Stimulated activated CD8-positive, alpha-beta memory T cell treated with anti-CD3 and anti-CD28 coated beads, Interleukin-15, amount 100 ng/mL, for 48 hours (primary cell): ENCODE results near the gene KLC1.
"Not testable (repeated sequence)": the region's sequence is repeated elsewhere in the genome, so short reads cannot be mapped to it uniquely, and the experiment has no call there.

Experiments used
- DNase-seq, 2 donors: peaks; one replicate each; pipeline ENCODE4 v3.0.0-alpha.2; 2020; ENCODE audit warnings: low read depth in 2 of 2

The KLC1 gene

DNA sequence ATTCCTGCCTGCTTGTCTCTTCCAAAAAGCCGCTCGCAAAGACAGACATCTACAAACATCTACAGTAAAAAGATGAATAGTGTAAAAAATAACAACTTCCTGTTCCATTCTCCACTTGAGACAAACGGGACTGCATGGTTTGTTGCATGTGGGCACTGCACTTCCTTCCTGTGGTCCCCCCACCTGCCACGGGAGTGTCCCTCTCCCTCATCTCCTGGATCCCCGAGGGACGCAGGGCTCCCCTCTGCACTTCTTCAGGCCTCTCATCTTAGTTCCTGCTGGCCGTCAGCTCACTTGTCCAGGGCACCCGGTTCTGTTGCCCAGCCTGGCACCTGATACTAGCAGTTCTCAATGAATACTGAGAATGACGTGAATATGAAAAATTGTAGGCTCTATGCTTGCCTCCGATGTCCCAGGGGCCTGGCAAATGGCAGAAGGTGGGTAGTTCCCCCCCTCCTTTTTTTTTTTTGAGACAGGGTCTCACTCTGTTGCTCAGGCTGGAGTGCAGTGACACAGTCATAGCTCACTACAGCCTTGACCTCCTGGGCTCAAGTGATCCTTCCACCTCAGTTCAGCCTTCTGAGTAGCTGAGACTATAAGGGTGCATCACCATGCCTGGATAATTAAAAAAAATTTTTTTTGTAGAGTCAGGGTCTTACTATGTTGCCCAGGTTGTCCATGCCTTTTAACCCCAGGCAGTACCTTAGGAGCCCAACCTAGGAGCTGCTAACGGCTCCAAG, 3.5 kb upstream of the KLC1 start:
- no peak for DNase-seq

DNA sequence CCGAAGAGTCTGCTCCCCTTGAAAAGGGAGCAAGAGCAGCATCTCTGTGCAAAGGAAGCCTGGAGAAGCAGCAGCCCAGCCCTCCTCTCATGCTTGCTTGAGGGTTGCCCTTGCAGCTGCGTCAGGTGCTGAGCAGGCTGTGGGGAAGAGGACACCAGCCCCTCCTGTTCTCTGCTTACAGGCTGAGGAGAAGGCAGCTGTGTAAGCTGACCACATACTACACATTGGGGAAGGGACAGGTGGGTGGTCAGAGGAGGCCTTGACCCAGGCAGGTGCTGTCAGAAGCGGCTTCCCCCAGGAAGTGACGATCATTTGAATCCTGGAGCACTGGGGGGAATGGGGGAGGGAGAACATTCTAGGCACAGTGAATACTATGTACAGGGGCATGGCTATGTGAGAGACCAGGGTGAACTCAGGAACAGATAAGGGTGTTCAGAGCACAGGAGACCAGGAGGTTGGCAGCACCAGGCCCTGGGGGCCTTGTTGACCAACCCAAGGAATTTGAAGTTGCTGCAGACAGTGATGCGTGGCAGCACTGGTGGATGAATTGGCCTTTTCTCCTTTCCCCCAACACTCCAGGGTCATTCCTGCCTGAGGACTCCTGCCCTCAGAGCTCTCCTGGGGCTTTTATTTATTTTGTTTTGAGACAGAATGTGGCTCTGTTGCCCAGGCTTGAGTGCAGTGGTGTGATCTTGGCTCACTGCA, 2.7 kb upstream of the KLC1 start:
- DNase-seq, result no peak

DNA sequence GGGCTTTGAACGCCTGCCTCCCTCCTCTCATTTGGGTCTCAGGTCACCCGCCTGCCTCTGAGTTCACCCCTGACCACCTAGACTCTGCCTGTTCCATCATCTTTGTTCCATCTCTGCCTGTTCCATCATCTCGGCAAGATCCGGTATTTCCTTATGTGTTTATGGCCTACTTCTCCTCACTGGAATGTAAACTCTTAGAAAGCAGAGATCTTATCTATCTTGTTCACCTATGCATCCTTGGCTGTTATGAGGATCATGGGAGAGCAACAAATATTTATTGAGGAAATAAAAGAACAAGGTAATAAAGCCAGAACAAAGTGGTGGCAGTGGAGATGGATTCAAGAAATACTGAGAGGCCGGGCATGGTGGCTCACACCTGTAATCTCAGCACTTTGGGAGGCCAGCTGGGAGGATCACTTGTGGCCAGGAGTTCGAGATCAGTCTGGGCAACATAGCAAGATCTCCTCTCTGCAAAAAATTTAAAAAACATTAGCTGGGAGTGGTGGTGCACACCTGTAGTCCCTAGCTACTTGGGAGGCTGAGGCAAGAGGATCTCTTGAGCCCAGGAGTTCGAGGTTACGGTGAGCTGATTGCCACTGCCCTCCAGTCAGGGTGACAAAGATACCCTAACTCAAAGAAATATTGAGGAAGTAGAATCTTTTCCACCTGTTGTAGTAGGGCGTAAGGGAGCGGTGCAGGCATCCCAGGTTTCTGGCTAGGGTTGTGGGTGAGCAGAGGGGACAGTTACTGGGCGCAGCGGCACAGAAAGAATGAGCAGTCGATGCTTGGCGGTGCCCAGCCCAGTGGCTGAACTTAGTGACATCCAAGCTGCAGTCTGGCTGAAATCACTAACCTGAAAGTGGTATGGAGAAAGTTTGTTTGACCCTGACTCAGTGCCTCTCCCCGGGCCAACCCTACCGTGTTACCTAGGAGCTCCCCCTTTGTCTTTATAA, 1.7 kb upstream of the KLC1 start:
- no peak for DNase-seq

DNA sequence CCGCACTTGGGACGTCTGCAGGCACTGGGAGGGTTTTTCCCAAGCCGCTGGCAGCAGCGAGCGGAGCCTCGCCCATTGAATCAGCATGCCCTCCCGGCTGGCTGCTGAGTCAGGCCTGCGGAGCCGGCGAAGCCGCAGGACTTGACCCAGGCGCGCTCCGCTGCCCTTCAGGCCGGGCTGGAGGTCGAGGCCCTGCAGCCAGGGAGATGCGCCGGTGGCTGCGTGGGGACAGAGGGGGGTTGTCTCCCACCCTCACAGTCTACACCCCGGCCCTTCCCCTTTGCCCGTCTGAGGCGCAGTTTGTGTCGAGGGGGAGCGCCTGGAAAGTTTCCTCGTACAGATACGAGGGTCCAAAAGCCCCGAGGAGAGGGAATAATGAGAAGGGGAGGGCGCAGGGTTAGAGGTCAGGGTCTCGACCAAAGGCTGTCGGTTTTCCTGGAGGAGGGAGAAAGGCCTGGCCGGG, 759 bp upstream of the KLC1 start:
- no peak for DNase-seq

DNA sequence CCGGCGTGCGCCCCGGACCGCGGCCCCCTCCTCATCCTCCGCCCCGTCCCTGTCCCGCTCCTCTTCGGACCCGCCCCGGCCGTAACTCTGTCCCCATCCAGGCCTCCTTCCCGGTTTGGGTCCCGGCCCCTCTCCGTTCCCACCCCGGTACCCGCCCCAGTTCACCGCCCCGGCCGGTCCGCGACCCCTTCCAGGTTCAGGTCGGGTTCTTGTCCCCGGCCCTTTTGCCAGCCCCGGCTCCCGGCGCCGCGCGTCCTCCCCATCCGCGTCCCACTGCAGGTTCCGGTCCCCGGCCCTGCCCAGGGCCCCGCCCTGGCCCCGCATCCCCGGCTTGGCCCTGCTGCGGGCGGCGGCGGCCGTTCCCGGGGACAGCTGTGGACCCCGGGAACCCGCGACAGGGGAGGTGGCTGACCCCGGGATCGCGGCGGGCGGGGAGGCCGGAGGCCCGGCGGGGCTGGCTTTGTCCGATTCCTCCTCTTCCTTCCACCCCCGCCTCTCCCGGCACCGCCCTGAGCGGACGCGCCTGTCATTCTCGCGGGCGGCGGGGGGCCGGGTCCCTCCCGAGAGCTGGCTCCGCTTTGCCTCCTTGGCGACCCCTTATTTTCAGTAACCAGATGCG, 601 bp downstream of the KLC1 start:
- peak in 1 of 2 donors; percentile 10 for DNase-seq

DNA sequence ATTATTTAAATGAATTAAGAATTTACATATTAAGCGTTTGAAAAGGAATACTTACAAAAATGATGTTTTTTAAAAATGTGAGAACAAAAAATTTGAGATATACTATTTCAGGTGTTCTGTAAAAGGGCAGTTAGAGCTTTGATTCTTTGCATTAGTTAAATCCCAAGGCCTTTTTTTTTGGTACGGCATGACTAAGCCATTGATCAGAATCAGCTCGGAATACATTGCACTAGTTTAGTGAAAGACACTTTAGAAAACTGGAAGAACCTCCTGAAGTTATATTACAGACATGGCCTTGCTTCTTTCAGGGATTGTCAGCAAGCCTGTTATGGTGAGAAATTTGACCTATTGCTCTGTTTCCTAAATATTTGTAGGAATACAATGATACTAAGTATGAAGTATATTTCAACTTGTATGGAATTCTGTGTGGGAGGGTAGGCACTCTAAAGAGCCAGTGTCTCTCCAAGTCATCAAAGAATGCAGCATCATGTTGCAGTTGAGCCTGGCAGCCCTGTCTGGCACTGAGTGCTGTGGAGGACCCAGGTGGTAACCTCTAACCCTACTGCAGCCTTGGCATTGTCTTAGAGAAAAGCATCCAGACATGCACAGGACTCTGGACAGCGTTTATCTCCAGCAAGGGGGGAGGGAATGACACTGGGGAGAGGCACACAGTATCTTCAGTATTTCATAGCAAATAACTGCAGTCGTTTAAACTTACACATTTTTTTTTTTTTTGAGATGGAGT, 1.5 kb downstream of the KLC1 start:
- no peak for DNase-seq

DNA sequence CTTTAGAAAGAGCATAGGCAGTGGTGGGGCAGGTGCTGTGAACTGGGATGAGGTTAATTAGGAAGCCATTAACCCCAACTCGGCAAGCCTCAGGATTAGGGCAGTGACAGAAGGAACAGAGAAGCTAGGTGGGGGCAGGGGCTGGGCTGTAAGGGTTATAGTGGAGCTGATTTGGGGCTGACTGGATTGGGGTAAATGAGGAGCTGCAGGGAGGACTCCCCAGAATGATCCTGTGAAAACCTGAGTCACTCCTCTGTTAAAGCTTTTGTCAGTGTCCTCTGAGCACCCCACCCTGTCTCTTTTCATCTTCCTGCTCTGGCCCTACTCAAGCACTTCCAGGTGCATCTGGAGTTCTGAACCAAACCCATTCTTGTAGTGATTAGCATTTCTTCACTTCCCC, 4.4 kb downstream of the KLC1 start:
- no peak for DNase-seq

DNA sequence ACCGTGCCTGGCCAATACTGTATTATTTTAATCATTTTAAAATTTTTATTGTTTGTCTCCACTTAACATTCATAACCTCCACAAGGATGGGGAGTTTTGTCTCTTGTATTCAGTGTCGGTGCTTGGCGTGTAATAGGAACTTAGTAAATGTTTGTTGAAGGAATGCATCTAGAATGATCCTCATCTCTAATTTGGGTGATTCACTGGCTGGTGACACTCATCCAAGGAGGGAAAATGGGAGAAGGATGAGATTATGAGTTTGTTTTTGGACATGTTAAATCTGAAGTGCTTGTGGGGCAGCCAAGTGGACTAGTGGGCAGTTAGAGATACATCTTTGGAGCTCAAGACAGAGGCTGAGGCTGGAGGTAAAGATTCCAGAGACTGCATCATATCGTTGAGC, 5.1 kb downstream of the KLC1 start:
- DNase-seq, result no peak

DNA sequence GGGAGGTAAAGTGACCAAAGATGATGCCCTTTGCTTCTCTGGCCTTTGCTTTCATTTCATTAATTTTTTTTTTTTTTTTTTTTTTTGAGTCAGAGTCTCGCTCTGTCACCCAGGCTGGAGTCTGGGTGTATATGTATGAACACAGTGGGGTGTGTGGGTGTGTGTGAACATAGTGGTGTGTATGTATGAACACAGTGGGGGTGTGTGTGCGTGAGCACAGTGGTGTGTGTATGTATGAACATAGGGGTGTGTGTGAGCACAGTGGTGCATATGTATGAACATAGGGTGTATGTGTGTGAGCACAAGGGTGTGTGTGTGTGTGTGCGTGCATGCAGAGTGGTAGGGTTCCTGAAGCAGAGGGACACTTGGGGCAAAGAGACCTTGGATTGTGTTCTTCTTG, 9.6 kb downstream of the KLC1 start:
- DNase-seq, result no peak

DNA sequence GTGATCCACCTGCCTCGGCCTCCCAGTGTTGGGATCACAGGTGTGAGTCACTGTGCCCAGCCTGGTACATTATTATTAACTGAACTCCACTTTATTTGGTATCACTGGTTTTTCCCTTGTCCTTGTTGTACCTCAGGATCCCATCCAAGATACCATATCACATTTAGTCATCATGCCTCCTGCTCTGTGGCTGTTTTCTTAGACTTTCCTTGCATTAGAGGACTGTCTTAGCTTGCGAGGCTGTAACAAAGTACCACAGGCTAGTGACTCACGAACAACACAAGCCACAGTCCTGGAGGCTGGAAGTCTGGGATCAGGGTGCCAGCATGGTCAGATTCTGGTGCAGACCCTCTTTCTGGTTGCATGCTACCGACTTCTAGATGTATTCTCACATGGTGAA, 12.2 kb downstream of the KLC1 start:
- no peak for DNase-seq

DNA sequence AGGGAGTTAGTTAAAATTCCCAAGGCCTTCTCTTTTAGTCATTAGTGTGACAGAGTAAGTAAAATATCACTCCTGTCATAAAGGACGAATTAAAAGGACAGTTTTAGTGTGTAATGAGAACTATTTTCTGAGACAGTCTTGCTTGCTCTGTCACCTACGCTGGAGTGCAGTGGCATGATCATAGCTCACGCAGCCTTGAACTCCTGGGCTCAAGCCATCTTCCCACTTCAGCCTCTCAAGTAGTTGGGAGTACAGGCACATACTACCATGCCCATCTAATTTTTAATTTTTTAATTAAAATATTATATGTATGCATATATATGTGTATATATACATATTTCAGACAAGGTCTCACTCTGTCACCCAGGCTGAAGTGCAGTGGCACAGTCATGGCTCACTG, 17.2 kb downstream of the KLC1 start:
- DNase-seq, result no peak

DNA sequence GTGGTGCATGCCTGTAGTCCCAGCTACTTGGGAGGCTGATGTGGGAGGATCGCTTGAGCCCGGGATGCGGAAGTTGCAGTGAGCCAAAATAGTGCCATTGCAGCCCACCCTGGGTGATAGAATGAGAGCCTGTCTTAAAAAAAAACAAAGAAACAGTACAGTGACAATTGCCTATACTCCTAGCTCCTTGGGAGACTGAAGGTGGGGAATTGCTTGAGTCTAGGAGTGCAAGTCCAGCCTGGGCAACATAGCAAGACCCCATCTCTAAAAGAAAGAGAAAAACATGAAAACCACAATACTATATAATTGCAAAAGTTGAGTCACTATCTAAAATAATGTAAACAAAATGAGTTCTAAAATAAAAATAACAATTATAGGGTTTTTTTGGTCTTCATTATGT, 20.0 kb downstream of the KLC1 start:
- no peak for DNase-seq

DNA sequence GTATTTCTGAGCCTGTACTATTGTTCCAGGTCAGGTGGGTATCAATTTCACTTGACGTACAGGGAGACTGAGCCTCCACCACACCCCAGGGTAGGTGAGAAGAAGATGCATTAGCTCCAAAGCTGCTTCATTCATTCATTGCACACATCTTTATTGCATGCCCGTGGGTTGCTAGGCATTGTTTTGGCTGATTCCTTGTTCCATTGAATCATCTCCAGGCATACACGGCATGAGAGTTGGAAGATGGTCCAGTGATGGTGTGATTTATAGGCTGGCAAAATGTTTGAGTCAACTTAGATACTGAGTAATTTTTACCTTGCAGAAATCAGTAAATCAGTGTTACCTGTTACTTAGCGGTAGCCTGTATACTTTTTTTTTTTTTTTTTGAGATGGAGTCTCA, 21.2 kb downstream of the KLC1 start:
- no peak for DNase-seq

DNA sequence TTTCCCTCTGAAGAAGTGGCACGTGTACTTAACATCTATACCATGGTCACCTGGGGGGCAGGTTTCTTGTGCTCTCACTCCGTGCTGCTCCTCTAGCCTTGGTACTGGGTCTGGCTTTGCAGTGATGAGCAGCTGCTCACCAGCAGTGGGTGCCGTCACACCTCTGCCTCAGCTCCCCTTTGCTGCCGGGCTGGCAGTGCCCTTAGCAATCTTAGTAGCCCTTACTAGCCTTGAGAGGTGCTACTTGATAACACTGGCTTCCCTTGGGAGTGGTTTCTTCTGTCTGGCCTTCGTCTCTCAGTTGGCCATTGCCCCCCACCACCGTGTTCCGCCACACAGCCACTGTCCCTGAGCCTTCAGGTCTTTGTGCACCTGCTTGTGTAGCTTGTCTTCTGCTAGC, 22.6 kb downstream of the KLC1 start:
- DNase-seq, result no peak

DNA sequence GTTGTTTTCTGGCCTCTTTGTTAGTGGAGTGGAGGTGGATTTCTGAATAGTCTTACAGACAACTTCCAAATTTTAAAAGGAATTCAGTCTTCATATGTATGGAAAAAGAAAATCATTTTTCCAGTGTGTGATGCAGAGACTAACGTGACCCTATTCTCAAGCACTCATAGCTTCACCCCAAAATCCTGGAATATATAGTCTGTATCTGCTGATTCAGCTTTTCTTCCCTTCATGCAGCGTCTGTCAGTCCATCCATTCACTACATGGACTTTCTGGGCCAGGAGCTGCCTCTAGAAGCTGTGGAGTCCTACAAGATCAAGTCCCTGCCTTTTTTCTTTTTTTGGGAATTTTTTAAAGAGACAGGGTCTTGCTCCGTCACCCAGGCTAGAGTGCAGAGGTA, 23.8 kb downstream of the KLC1 start:
- no peak for DNase-seq

DNA sequence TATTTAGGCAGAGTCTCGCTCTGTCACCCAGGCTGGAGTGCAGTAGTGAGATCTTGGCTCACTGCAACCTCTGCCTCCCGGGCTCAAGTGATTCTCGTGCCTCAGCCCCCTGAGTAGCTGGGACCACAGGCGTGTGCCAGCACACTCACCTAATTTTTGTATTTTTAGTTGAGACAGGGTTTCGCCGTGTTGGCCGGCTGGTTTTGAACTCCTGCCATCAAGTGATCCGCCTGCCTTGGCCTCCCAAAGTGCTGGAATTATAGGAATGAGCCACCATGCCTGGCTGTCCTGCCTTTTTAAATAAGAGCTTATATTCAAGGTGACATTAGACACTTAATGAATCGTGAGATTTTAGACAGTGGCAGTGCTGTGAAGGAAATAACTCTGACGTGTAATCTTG, 24.3 kb downstream of the KLC1 start:
- not testable (repeated sequence) for DNase-seq

DNA sequence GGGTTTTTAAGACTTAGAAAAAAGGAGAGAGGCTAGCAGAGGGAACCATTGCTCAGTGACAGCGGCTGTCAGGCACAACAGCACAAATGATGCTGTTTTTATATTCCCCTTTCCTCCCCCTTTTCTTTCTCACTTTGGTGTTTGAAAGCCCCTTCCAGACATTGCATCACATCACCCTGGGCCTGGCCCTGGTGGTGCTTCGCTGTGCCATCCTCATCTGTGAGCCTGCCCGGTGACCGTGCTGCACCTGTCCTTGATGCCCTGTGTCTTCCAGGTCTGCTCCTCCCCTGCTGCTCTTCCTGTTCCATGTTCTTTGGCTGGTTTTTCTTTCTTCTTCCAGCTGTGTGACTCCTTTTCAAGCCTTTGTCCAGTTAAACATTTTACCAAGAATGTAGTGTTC, 24.8 kb downstream of the KLC1 start:
- no peak for DNase-seq

DNA sequence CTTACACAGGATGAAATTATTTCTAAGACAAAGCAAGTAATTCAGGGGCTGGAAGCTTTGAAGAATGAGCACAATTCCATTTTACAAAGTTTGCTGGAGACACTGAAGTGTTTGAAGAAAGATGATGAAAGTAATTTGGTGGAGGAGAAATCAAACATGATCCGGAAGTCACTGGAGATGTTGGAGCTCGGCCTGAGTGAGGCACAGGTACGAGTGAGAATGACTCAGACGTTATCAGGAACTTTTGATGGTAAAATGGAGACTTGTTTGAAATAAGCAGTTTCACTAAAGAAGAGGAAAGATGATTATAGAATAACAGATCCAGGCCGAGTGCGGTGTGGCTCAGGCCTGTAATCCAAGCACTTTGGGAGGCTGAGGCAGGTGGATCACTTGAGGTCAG, 25.6 kb downstream of the KLC1 start:
- DNase-seq, result no peak

DNA sequence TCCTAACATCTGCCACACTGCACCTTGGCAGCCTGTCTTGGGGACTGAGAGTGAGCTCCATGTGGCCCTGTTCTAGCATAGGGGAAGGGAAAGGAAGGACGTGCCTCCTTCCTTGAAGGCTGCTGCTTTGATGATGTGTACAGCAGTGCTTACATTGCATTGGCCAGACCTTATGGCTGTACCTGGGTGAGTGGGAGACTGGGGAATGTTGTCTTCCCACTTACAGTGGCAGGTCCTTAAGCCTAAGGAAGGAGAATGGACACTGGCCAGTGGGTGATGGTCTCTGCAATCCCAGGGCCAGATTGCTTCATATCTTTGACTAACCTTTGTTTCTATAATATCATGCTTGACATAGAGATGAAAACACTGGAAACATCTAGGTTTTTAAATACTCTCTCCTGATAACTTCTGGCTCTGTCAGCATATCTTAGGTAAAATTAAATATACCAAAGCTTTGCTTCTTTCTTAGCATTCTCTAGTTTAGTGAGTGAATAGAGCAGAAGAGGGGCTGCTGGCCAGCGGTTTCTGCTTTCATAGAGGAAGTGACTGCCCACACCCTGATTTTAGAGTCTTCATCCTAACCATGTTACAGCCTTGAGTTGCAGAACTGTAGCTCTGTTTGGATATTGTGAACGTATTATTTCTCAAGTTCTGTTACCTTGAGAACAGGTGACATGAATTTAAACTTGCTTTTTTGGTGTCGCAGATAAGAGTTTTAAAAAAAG, 27.2 kb downstream of the KLC1 start:
- no peak for DNase-seq

DNA sequence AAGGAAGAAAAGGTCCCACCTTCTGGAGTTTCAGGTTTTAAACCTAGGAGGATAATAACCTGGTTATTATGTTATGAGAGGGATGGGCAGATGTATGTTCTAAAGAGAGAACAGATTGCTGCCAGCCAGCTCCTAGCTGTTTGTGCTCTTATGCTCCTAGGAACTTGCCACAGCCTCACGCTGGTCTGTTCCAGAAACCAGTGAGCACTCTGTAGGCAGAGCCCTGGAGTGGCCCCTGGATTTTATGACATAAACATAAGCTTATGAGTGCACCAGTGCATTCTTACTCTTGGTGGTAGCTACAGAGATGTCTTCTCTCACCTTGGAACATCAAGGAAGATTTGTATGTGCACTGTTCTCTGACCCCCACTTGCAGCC, 27.7 kb downstream of the KLC1 start:
- DNase-seq, result no peak

DNA sequence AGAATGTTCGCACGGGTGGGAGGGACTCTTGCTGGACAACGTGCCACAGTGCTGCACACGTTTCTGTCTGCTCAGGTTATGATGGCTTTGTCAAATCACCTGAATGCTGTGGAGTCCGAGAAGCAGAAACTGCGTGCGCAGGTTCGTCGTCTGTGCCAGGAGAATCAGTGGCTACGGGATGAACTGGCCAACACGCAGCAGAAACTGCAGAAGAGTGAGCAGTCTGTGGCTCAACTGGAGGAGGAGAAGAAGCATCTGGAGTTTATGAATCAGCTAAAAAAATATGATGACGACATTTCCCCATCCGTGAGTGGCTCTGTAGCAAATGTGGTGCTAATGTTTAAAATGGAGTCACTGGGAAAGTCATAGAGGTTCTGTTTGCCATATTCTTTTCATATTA, 28.5 kb downstream of the KLC1 start:
- DNase-seq, result no peak
